ENCODE results near the gene CYCS. TPM values are rescaled to one million over a fixed set of nuclear protein-coding genes. Genes with fewer than 3 reads are reported as not detected.
"Not testable (repeated sequence)": the region's sequence is repeated elsewhere in the genome, so short reads cannot be mapped to it uniquely, and the experiment has no call there.

Gene CYCS
- polyA plus RNA-seq, 10 donors, result 111 to 174 (median 151) TPM

DNA sequence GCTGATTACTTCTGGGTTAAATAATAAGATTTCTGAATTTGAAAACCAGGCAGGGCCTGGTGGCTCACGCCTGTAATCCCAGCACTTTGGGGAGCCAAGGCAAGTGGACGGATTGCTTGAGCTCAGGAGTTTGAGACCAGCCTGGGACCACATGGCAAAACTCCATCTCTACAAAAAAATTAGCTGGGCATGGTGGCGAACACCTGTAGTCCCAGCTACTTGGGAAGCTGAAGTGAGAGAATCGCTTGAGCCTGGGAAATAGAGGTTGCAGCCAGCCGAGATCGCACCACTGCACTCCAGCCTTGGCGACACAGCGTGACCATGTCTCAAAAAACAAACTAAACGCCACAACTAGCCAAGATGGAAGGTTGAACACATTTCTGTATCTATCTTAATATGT is 3.5 kb downstream of the CYCS start:
- no peak for DNase-seq

DNA sequence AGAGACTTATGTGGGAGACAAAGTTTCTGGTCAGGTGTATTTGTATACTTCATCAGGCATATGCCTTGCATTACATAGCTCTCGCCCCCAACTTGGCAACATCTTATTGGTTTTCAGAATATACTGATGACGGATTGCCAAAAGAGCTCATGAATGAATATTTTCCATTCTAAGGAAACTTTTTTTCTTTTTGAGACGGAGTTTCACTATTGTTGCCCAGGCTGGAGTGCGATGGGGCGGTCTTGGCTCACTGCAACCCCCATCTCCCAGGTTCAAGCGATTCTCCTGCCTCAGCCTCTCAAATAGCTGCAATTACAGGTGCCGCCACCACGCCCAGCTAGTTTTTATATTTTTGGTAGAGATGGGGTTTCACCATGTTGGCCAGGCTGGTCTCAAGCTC is 6.0 kb downstream of the CYCS start:
- no peak for DNase-seq

DNA sequence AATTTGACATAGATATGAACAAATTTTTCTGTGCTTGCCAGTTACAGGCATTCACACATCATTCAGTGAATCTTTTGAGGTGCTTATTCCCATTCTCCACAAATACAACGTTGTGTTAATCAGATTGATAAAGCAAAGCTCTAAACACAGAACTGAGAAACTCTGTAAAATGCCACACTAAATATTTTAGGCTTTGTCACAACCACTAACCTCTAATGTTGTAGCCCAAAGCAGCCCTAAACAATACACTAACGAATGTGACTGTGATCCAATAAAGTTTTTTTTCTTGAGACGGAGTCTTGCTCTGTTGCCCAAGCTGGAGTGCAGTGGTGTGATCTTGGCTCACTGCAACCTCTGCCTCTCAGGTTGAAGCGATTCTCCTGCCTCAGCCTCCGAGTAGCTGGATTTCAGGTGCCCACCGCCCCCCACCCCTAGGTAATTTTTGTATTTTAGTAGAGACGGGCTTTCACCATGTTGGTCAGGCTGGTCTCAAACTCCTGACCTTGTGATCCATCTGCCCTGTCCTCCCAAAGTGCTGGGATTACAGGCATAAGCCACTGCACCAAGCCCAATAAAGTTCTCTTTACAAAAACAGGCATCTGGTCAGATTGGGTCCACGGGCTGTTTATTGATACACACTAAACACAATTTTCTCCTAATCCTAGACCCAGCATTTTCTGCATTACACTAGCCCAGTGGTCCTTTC is 6.9 kb downstream of the CYCS start:
- DNase-seq, result no peak

DNA sequence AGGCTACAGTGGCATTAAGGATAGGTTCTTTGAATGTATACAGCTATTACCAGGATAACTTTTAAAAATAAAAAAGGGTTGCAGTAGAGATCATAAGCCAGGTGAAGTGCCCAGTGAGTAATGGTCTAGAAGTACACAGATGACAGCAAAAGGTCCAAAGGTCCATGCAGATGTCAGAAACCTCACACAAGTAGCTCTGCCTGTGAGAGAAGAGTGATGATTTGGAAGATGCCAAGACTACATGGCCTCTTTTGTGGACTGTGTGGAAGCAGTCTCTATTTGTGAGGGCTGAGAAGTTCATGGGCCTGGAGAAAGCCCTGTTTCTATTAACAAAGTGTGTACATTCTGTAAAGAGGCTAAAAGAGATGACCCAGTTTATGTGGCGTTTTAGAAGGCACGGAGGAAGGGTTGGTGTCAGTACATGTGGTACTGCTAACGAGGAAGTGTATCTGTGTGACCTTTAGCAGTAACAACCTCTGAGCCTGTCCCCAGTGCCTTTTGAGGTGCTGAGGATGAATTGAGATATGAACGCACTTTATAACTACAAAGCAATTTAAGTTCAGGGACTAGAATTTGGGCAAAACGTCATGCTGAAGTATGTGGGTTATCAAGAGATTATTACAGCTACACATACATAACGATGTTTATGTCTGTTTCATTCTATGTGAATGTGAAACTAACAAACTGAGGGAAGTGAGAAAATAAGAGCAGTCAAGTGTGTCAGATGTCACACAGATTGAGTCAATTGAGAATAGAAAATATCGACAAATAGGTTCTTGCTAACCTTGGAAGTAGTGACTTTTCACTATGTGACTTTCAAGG is 7.6 kb downstream of the CYCS start:
- no peak for DNase-seq

DNA sequence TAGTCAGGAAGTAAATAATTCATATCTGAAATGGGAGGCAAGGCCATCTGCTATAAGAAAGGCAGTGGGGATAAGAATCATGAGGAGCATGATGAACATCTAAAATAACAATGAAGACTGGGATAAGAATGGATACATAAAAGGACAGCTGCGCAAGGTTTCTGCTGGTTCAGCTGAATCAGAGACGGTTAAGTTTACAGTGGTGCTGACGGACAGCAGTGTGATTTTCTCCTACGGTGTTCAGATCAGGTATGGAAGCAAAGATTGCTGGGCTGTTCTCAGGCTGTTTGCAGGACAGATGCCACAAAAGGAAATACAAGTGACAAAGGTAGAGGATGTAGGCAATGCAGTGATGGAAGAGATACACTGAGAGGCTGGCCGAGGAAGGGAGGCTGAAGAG is 8.4 kb downstream of the CYCS start:
- DNase-seq, result no peak

DNA sequence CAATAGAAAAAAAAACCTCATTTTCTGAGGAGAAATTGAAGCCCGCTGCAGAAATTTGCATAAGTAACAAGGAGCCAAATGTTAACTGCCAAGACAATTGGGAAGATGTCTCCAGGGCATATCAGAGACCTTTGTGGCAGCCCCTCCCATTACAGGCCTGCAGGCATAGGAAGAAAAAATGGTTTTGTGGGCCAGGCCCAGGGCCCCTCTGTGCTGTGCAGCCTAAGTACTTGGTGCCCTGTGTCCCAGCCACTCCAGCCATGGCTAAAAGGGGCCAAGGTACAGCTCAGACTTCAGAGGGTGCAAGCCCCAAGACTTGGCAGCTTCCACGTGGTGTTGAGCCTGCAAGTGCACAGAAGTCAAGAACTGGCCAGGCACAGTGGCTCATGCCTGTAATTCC is 14.5 kb downstream of the CYCS start:
- DNase-seq, result not testable (repeated sequence)

DNA sequence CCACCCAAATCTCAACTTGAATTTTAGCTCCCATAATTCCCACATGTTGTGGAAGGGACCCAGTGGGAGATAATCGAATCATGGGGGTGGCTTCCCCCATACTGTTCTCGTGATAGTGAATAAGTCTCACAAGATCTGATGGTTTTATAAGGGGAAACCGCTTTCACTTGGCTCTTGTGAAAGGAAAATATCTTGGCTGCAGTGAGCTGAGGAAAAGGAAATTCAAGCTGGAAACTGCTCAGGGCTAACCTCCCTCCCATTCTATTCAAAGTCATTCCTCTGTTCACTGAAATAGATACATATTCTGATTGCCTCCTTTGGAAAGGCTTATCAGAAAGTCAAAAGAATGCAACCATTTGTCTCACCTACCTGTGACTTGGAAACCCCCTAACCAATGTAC is 15.8 kb downstream of the CYCS start:
- peak in 2 of 3 donors; percentile 33 to 48 for DNase-seq

DNA sequence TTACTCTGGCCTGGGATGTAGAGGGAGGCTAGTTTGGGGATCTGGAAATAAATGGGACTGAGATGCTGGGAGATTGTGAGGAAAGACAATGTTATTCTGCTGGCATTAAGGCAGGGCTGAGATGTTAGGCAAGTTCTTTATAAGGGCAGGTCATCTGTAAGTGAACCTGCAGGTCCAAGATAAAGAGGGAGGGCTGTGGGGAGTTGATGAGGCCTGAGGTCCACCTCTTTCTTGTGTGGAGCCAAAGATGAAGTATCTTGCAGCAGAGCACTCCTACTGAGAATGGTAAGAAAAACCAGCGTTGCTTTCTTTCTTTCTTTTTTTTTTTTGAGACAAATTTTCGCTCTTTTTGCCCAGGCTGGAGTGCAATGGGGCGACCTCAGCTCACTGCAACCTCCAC is 19.1 kb downstream of the CYCS start:
- DNase-seq, result no peak

DNA sequence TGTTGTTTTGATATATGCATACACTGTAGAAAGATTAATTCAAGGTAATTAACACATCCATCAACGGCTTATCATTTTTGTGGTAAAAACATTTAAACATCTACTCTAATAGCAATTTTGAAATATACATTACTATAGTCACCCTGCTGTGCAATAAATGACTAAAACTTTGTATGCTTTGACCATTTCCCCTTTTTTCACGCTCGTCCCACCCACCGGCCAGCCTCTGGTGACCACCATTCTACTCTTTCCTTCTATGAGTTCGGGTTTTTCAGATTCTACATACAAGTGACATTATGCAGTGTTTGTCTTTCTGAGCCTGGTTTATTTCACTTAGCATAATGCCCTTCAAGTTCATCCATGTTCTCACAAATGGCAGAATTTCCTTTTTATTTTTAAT is 21.3 kb downstream of the CYCS start:
- no peak for DNase-seq

DNA sequence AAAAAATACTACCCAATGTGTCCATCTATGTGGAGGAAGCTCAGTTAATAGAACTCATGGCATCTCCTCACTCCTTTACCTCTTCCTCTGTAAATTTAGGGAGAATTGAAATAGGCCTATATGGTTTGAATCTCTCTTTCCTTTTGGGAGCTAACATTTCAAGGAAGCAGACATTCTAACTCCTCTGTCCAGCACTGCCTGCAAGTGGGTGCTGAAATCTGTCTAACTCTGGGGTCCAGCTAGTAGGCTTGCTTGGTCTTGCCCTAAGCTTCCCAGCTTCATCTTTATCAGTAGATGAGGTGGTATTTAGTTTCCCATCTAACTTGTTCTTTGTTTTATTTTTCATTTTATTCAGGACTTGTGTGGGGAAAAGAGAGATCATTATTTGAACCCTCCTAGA is 23.2 kb downstream of the CYCS start:
- DNase-seq, result no peak

DNA sequence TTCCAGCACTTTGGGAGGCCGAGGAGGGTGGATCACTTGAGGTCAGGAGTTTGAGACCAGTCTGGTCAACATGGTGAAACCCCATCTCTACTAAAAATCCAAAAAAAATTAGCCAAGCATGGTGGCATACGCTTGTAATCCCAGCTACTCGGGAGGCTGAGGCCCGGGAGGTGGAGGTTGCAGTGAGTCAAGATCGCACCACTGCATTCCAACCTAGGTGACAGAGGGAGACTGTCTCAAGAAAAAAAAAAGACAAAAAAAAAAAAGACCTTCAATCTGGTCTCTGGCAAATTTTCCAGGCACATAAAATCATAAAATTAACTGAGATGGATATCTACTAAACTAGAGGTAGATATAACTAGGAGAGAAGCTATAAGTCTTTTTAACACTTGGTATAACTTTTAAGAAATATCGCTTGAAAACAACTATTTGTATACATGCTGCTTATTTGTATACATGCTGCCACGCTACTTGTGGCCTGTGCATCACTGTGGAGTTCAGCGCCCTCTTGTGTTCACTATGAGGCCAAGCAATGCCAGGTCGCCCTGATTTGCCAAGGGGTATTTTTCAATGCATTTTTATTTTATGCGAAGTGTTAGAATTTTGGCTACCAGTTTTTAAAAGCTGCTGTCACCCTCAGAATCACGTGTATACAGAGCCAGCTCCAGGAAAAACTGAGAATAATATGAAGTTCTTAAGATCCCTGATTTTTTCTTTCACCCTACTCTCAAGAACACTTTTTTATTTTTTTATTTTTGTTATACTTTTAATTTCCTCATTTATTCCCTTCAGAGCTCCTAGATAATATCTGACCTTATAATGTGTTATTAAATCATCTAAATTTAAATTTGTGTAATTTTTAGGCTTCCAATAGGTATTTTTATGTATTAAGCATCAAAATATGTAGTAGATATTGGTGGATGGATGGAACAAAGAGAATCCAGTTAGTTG is 26.7 kb downstream of the CYCS start:
- peak; percentile 25 to 63 (median 38) for DNase-seq

DNA sequence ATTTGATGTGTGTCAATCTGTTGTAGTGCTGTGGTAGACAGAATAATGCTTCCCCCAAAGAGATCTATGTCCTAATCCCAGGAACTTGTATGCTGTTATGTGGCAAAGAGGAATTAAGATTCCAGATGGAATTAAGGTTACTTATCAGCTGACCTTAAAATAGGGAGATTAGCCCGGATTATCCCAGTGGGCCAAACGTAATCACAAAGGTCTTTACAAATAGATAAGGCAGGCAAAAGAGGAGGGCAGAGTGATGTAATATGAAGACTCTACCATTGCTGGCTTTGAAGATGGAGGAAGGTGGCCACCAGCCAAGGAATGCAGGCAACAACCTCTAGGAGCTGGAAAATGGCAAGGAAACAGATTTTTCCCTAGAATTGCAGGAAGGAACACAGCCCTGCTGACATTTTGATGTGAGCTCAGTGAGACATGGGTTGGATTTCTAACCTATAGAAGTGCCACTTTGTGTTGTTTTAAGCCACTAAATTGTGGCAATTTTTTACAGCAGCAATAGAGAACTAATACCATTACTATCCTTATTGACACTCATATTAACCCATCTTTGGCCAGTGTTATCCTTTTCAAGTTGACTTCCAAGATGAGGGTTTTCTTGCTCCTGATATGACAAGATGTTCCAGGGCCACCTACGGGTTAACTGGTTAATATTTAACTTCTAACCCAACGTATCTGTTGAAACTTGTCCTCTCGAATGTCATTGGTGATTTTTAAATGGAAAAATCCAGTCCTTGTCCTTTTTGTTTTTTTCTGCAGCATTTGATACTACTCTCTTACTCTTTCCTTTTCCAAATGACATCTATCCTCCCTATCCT is 29.3 kb downstream of the CYCS start:
- no peak for DNase-seq

DNA sequence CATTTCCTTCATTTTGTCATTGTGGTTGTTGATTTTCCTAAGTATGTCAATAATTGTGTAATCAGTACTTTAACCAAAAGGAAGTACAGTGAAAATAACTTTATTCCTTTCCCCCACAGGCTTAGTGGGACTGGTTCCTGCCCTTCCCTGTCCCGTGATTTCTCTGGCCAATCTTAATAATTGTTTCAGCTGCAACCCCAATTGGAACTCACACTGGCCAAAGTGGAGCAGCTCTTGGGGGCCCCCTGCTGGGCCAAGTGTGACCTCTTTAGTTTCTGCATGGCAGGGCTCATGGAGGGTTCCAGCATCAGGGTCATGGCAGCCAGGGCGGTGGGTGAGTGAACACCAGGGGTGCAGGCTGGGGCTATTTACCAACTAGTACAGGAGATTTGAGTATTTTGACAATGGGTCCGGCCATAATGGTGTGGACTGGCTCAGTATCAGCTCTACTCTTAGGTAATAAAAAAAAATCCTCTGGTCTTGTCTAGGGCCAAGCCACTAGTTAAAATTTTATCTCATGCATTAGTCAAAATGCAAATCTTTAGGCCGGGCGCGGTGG is 31.7 kb downstream of the CYCS start:
- peak; percentile 35 to 53 (median 38) for DNase-seq

DNA sequence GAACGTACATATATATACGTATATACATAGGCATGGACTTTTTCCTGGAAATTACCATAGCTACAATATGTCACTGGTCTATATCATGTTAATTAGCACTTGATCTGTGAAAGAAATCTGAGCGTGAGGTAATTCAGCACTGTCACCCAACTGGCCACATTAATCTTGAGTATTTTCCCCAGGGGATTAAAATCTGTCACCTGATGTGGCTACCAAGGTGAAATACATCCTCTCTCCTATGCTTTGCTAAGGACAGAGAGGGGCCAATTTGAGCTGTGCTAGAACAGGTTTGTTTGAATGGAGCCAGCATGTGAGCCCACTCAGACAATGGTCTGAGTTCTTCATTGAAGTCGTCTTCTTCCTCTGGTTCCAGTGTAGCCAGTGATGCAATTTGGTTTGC is 33.3 kb downstream of the CYCS start:
- DNase-seq, result no peak

DNA sequence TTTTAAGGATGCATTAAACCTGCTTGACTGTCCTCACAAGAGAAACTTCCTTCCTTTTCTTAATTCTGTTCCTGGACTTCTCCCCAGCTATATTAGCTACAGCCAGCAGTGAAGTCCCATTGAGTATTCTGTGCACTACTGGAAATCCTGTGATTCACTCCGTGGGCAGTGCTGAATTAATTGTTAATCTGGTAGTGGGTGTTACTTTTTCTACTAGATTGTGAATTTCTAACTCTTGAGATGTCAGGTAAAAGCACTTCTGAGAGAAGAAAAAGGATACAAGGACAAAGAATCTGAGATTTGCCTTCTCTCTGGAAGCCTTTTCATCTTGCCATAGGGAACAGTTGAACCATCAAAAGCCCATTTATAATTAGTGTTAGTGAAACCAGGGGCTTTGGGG is 33.9 kb downstream of the CYCS start:
- no peak for DNase-seq

DNA sequence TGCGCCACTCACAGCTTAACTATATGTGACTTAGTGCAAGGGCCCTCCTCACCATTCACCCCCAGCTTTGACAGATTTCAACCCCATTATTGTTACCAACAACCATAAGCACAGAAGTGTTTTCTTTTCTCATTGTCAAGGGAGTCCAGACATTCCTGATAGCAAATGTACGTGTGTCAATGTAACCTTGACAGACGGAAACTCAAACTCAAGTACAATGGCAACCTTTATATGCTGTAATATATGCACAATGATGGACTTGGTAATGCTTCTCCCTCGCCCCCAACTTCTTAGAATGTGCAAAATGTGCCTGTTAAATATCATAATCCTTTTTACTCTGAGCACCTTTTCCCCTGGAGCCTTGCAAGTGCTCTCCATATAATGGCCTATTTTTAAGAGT is 34.7 kb downstream of the CYCS start:
- DNase-seq, result no peak

DNA sequence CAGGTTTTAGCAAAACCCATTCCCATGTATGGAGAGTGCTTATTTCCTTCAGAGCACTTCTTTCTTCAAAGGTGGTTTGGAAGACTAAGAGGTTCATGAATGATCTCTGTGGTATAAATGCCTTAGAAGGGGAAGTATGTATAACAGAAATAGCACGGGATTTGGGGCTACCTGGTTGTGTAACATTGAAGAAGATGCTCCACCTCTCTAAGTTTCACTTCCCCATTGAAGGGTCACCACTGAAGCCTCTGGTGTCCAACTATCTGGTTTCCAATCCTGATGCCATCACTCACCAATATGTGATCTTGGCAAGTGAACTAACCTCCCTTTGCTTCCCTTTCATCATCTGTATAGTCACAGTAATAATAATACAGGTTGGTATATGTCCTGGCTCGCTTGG is 37.2 kb downstream of the CYCS start:
- DNase-seq, result no peak

DNA sequence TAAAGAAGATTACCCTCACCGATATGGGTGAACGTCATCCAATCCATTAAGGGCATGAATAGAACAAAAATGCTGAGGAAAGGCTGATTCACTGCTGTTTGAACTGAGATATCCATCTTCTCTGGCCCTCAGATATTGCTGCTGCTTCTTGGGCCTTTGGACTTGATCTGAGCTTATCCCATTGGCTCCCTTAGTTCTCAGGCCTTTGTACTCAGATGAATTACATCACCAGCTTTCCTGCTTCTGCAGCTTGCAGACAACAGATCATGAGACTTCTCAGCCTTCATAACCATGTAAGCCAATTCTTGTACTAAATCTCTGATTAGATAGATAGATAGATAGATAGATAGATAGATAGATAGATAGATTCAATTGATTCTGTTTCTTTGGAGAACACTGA is 40.2 kb downstream of the CYCS start:
- DNase-seq, result no peak

DNA sequence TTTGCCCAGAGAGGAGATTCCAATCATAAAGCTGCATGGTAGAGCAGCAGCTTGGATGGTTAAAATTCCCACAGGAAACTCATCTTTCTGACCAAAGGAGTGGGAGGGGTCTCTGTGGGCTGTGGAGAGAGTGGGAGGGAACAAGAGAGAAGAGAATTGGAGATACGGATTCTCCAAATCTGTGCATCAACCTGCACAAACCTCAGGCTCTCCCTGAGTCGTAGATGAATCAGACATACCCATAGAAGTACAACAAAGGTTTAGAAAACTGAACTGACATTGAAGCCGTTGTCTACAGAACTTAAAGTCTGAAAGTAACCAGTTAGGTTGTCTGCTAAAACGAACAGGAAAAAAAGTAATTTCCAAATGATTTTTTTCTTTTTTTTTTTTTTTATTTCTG is 41.9 kb downstream of the CYCS start:
- DNase-seq, result no peak

DNA sequence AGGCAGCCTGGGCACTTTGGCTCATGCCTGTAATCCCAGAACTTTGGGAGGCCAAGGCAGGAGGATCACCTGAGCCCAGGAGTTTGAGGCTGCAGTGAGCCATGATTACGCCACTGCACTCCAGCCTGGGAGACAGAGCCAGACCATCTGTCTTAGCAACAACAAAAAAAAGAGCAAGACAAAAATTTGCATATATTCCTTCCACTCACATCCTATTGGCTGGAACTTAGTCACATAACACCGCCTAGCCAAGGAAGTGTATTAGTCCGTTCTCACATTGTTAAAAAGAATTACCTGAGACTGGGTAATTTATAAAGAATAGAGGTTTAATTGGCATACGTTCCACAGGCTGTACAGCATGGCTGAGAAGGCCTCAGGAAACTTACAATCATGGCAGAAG is 43.0 kb downstream of the CYCS start:
- DNase-seq, result not testable (repeated sequence)

DNA sequence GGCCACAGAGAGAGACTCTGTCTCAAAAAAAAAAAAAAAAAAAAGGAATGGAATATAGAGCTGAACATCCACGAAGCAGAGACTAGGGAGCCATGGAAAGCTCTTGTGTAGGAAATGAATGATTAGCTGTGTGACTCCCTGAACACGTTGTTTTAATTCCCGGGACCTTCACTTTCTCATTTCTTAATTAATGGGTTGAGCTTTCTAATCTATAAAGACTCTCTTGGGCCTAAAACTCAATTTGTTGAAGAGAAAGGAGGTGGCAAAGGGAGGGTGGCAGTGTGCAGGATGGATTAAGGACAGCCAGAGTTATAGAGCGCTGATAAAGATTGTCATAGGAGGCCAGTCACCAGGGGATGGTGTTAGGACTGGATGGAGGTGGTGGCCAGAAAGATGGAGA is 48.0 kb downstream of the CYCS start:
- no peak for DNase-seq
